G401 (cell line): ENCODE measurements around the gene MS4A12. TPM values are rescaled to one million over a fixed set of nuclear protein-coding genes. Genes with fewer than 3 reads are reported as not detected.
"Not testable (repeated sequence)": the region's sequence is repeated elsewhere in the genome, so short reads cannot be mapped to it uniquely, and the experiment has no call there.

Experiments
- DNase-seq: peaks from one replicate; pipeline ENCODE4 v3.0.0-alpha.2; 2015; ENCODE audit warnings: low spot score
- in situ Hi-C: cut with HindIII; loops from 2 replicates; pipeline ENCODE4 v1.10.0; 2016; ENCODE audit warnings: low sequenced_read_pairs, mixed read lengths
- total RNA-seq: library from RNA; depleted of rRNA; stranded (reverse); fragments of >200 nt; shearing (Covaris generic); gene quantifications from 2 replicates; pipeline ENCODE4 v1.2.3, GENCODE V29; 2014; rRNA removed

The MS4A12 gene
- total RNA-seq, 1 experiment from 2014 or later: not detected

- in situ Hi-C loops, DNase-seq: not testable (repeated sequence)
Measured at GRCh38 chr11:60510209-60510608, 17.6 kb downstream of the MS4A12 start.

GRCh38 chr11:60511393-60511792 is 18.8 kb downstream of the MS4A12 start:
- in situ Hi-C loops: no loop called here
- no peak for DNase-seq

GRCh38 chr11:60512651-60513225 is 20.2 kb downstream of the MS4A12 start:
- in situ Hi-C loops: no loop called here
- no peak for DNase-seq

- in situ Hi-C loops: no loop called here
- DNase-seq: no peak
Measured at GRCh38 chr11:60513496-60514460, 21.2 kb downstream of the MS4A12 start.

- in situ Hi-C loops: no loop called here
Measured at GRCh38 chr11:60515144-60515855, 22.7 kb downstream of the MS4A12 start, which contains the start of gene MS4A13. Gene MS4A13, plus strand, starts transcription at chr11:60515392. Its CDS starts 2,692 bp downstream, at chr11:60518084.

GRCh38 chr11:60528465-60528864 is 35.9 kb downstream of the MS4A12 start:
- no peak for DNase-seq
- in situ Hi-C loops: no loop called here

More at GRCh38 chr11:60515144-60515855, 22.7 kb downstream of the MS4A12 start, which contains the start of gene MS4A13:
- DNase-seq: no peak

GRCh38 chr11:60528934-60529333 is 36.4 kb downstream of the MS4A12 start:
- DNase-seq: no peak
- in situ Hi-C loops: no loop called here

- DNase-seq: no peak
- in situ Hi-C loops: no loop called here
Measured at GRCh38 chr11:60530454-60531100, 38.0 kb downstream of the MS4A12 start.

- DNase-seq, in situ Hi-C loops: not testable (repeated sequence)
Measured at GRCh38 chr11:60532383-60532782, 39.8 kb downstream of the MS4A12 start.

GRCh38 chr11:60538627-60539026 is 46.0 kb downstream of the MS4A12 start:
- DNase-seq, in situ Hi-C loops: not testable (repeated sequence)

- DNase-seq: no peak
- in situ Hi-C loops: no loop called here
Measured at GRCh38 chr11:60544077-60544476, 51.5 kb downstream of the MS4A12 start.

Other genes starting within 250 kb of the MS4A12 start
- gene MS4A4E, start 249.6 kb upstream of the MS4A12 start, total RNA-seq: not detected in 2 replicates
- gene MS4A4A, start 212.1 kb upstream of the MS4A12 start, total RNA-seq: not detected in 2 replicates
- gene MS4A6E, start 165.5 kb upstream of the MS4A12 start, total RNA-seq: not detected in 2 replicates
- not detected in 2 replicates for gene MS4A7, start 114.2 kb upstream of the MS4A12 start, total RNA-seq
- not detected in 2 replicates for gene MS4A14, start 96.3 kb upstream of the MS4A12 start, total RNA-seq
- not detected in 2 replicates for gene MS4A5, start 63.2 kb upstream of the MS4A12 start, total RNA-seq
- gene MS4A1, start 36.9 kb upstream of the MS4A12 start, total RNA-seq: not detected in 2 replicates
- not detected in 2 replicates for gene MS4A13, start 22.6 kb downstream of the MS4A12 start, total RNA-seq
- not detected in 2 replicates for gene MS4A8, start 206.8 kb downstream of the MS4A12 start, total RNA-seq
- gene MS4A18, start 231.9 kb downstream of the MS4A12 start, total RNA-seq: not detected in 2 replicates